GM23338 (cell line): ENCODE measurements around the gene FAT1. TPM values are rescaled to one million over a fixed set of nuclear protein-coding genes. Genes with fewer than 3 reads are reported as not detected.

Source experiments
- ATAC-seq: fragments of 200-7000 bp; cut with Tn5 transposase; 3 replicates; pipeline ENCODE4 v1.9.1; 2020
- DNase-seq: peaks from one replicate; pipeline ENCODE4 v3.0.0-alpha.2; 2015; ENCODE audit warnings: low spot score
- H2AFZ ChIP-seq: fragments of 200-600 bp; sonication (generic); 2 replicates; pipeline ENCODE4 v1.8.0; 2016; ENCODE audit warnings: antibody characterized with exemption, mild to moderate bottlenecking, moderate library complexity
- H3F3A ChIP-seq: fragments of 200-600 bp; sonication (generic); replicated peaks from 2 replicates; pipeline ENCODE4 v1.8.0; 2017; ENCODE audit warnings: antibody characterized with exemption, mixed run types, low read depth
- H3K27ac ChIP-seq: fragments of 200-600 bp; sonication (generic); 2 replicates; pipeline ENCODE4 v1.6.1; 2016; ENCODE audit warnings: low read depth
- H3K27me3 ChIP-seq: fragments of 200-600 bp; sonication (generic); 2 replicates; pipeline ENCODE4 v1.8.0; 2016; ENCODE audit warnings: mild to moderate bottlenecking, mixed run types, moderate library complexity; ENCODE audit not compliant: insufficient read depth
- H3K36me3 ChIP-seq: fragments of 200-600 bp; sonication (generic); 2 replicates; pipeline ENCODE4 v1.8.0; 2016; ENCODE audit warnings: mild to moderate bottlenecking; ENCODE audit not compliant: insufficient read depth
- H3K4me1 ChIP-seq: fragments of 200-600 bp; sonication (generic); 2 replicates; pipeline ENCODE4 v1.8.0; 2016; ENCODE audit warnings: mild to moderate bottlenecking, moderate library complexity; ENCODE audit not compliant: insufficient read depth
- H3K4me2 ChIP-seq: fragments of 200-600 bp; sonication (generic); 2 replicates; pipeline ENCODE4 v1.7.1; 2017; ENCODE audit warnings: mixed run types
- H3K4me3 ChIP-seq: fragments of 200-600 bp; sonication (generic); 2 replicates; pipeline ENCODE4 v1.6.1; 2016; ENCODE audit warnings: mixed run types
- H3K79me2 ChIP-seq: fragments of 200-600 bp; sonication (generic); replicated peaks from 2 replicates; pipeline ENCODE4 v1.8.0; 2017; ENCODE audit warnings: mild to moderate bottlenecking; ENCODE audit not compliant: insufficient read depth
- H3K9me2 ChIP-seq: fragments of 200-600 bp; sonication (generic); 2 replicates; pipeline ENCODE4 v1.8.0; 2017; ENCODE audit not compliant: insufficient read depth
- H4K20me1 ChIP-seq: fragments of 200-600 bp; sonication (generic); replicated peaks from 2 replicates; pipeline ENCODE4 v1.8.0; 2017; ENCODE audit warnings: mild to moderate bottlenecking; ENCODE audit not compliant: insufficient read depth
- H3K27ac Mint-ChIP-seq: 2 replicates; pipeline ENCODE4 v1.8.0; 2020; ENCODE audit warnings: inconsistent platforms, mild to moderate bottlenecking, moderate library complexity, mixed read lengths
- H3K27me3 Mint-ChIP-seq: 3 replicates; pipeline ENCODE4 v1.8.0; 2022; ENCODE audit warnings: low read depth, mild to moderate bottlenecking, moderate library complexity, mixed read lengths, inconsistent platforms; ENCODE audit not compliant: insufficient read depth, poor library complexity
- H3K36me3 Mint-ChIP-seq: 3 replicates; pipeline ENCODE4 v1.8.0; 2021; ENCODE audit warnings: low read depth, mild to moderate bottlenecking, inconsistent platforms, moderate library complexity, mixed read lengths
- H3K4me1 Mint-ChIP-seq: 3 replicates; pipeline ENCODE4 v1.8.0; 2020; ENCODE audit warnings: mild to moderate bottlenecking, inconsistent platforms, mixed read lengths
- H3K4me3 Mint-ChIP-seq: 3 replicates; pipeline ENCODE4 v1.8.0; 2021; ENCODE audit warnings: moderate library complexity, mild to moderate bottlenecking, inconsistent platforms, mixed read lengths
- H3K9me3 Mint-ChIP-seq: 3 replicates; pipeline ENCODE4 v1.8.0; 2020; ENCODE audit warnings: moderate library complexity, mild to moderate bottlenecking, inconsistent platforms, mixed read lengths
- CTCF ChIP-seq, 2 experiments: fragments of 200-600 bp in 1 of 2; sonication (generic) in 1 of 2; conservative IDR thresholded peaks; 2 replicates each; pipeline versions ENCODE4 v1.5.1 to v1.6.1; 2016 to 2017; ENCODE audit warnings: antibody characterized with exemption in 2 of 2, low read depth in 2 of 2, mild to moderate bottlenecking in 2 of 2, moderate library complexity in 1 of 2
- ETS1 ChIP-seq: IDR thresholded peaks from 2 replicates; pipeline ENCODE4 v1.6.1; 2016; ENCODE audit warnings: antibody characterized with exemption
- EZH2 ChIP-seq: fragments of 200-600 bp; sonication (generic); IDR thresholded peaks from one replicate; pipeline ENCODE4 v1.8.0; 2017; ENCODE audit warnings: antibody characterized with exemption, mild to moderate bottlenecking, low read depth; ENCODE audit not compliant: unreplicated experiment
- JUNB ChIP-seq: IDR thresholded peaks from one replicate; pipeline ENCODE4 v1.6.1; 2016; ENCODE audit warnings: antibody characterized with exemption; ENCODE audit not compliant: unreplicated experiment
- REST ChIP-seq: IDR thresholded peaks from one replicate; pipeline ENCODE4 v1.6.1; 2018; ENCODE audit warnings: antibody characterized with exemption; ENCODE audit not compliant: unreplicated experiment
- ZNF114 ChIP-seq: fragments of 250-450 bp; sonication (Bioruptor Pico); IDR thresholded peaks from 2 replicates; pipeline ENCODE4 v1.5.0; 2020; ENCODE audit warnings: mild to moderate bottlenecking, moderate library complexity
- polyA plus RNA-seq: library from polyadenylated mRNA; unstranded; fragments of >200 nt; fragmentation: Nextera tagmentation; extraction: Ambion mirVana; gene quantifications from 2 replicates; pipeline ENCODE4 v1.2.1, GENCODE V29; 2016
- total RNA-seq: library from RNA; depleted of rRNA; stranded (reverse); fragments of >200 nt; shearing (Covaris generic); gene quantifications from 2 replicates; pipeline ENCODE4 v1.2.3, GENCODE V29; 2014

The FAT1 gene
- total and polyA plus RNA-seq, 2 experiments from 2014 or later = 37.6 to 137 TPM

GRCh38 chr4:186703510-186703909 is 20.1 kb downstream of the FAT1 start:
- Histone ChIP-seq H3K36me3 (peaks cover 4% of the 10 kb centered on the region), H3K27me3 (no peaks in the 10 kb centered on the region), H4K20me1 (peaks cover 26% of the 10 kb centered on the region; the same call in 1 of the 2 replicates), H3F3A (no peaks in the 10 kb centered on the region), H3K4me1 (peaks cover 32% of the 10 kb centered on the region), H3K9me2 (no peaks in the 10 kb centered on the region), H3K27ac (no peak overlapping the region), H3K4me2 (no peak overlapping the region), H3K79me2 (peaks cover 97% of the 10 kb centered on the region), H2AFZ (no peak overlapping the region), H3K4me3 (no peak overlapping the region)
- Mint-ChIP-seq H3K36me3 (peaks cover 44% of the 10 kb centered on the region), H3K9me3 (no peaks in the 10 kb centered on the region), H3K27me3 (peaks cover under 1% of the 10 kb centered on the region), H3K27ac (no peak overlapping the region), H3K4me1 (peaks cover 49% of the 10 kb centered on the region), H3K4me3 (no peak overlapping the region)
- no peak for DNase-seq
- no peak for TF ChIP-seq JUNB
- ATAC-seq = no peak

- Mint-ChIP-seq H3K36me3 (peaks cover 40% of the 10 kb centered on the region), H3K9me3 (no peaks in the 10 kb centered on the region), H3K27me3 (peaks cover 4% of the 10 kb centered on the region), H3K27ac (no peak overlapping the region), H3K4me3 (no peak overlapping the region), H3K4me1 (peaks cover 55% of the 10 kb centered on the region)
- no peak overlapping the region for H2AFZ ChIP-seq
- ATAC-seq (no peak), DNase-seq (no peak)
- no peak overlapping the region for H3K27ac ChIP-seq
- no peaks in the 10 kb centered on the region; the same call in 1 of the 2 replicates for H3K36me3 ChIP-seq
- H3F3A ChIP-seq = no peaks in the 10 kb centered on the region
- H3K27me3 ChIP-seq = no peaks in the 10 kb centered on the region
- H3K4me2 ChIP-seq = 0 out of 2 replicates have a peak overlapping the region, but pooled peaks have one; percentile 48
- H4K20me1 ChIP-seq = peaks cover 21% of the 10 kb centered on the region; the same call in 1 of the 2 replicates
- peaks cover 97% of the 10 kb centered on the region for H3K79me2 ChIP-seq
- H3K4me3 ChIP-seq = no peak overlapping the region
- no peak for TF ChIP-seq EZH2
- TF ChIP-seq CTCF (conservative IDR thresholded peaks at IDR 0.05; ENCODE audit: low read depth in 2 of 2) = no peak
- TF ChIP-seq ZNF114 (CRISPR knock-in tag) = no peak
- no peak for TF ChIP-seq REST
- TF ChIP-seq ETS1 = no peak
- no peak for TF ChIP-seq JUNB
- peaks cover 32% of the 10 kb centered on the region for H3K4me1 ChIP-seq
- no peaks in the 10 kb centered on the region for H3K9me2 ChIP-seq
These were observed 20.7 kb downstream of the FAT1 start for GRCh38 chr4:186702940-186703339.
